GM19043 (cell line): ENCODE results near the gene AMACR.

Source experiments
- ATAC-seq: cut with Tn5 transposase; IDR thresholded peaks from one replicate; pipeline ENCODE4 v1.9.1; 2021; ENCODE audit warnings: low read depth; ENCODE audit not compliant: unreplicated experiment

The AMACR gene

DNA sequence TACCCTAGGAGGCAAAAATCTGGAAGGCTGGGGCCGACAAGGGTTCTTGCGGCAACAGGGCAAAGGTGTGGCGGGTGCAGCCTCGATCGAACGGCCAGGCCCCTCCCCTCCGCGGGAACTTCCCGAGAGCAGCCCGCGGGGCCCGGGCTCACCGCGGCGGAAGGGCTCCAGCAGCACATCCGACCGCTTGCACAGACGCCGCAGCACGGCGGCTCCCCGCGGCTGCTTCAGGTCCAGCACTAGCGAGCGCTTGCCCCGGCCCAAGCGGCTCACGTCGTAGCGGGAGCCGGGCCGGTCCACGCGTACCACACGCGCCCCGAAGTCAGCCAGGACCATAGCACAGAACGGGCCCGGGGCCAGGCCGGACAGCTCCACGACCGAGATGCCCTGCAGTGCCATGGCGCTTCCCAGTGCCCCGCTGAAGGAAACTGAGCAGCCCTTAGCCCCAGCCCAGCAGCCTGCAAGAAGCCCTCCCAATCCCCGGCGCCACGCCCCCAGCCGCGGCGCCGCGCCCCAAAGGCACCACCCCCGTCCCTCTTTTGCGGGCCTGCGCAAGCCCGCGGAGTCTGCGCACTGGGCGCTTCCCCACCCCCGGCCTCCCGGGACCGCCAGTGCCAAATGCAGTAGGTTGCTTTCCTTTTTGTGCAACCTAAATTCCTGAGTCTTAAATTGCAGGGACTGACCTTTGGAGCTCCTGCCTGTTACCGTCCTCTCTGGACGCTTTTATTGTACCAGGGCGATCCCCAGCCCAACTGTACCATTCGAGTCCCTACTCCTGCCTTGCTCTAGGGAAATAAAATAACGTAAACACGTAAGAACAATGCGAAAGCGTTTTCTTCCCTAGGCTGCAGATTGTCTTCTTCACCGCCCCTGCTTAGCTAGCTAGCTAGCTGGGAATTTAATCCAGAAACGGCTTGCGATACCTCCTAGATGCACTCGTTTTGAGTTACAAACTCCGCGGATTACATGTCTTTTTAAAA, at the start of gene AMACR:
TSS of gene AMACR (minus strand) at position 430 of the 980 bp plus-strand sequence. CDS start at position 399, 31 bp downstream.
- ATAC-seq: peak; percentile 88

DNA sequence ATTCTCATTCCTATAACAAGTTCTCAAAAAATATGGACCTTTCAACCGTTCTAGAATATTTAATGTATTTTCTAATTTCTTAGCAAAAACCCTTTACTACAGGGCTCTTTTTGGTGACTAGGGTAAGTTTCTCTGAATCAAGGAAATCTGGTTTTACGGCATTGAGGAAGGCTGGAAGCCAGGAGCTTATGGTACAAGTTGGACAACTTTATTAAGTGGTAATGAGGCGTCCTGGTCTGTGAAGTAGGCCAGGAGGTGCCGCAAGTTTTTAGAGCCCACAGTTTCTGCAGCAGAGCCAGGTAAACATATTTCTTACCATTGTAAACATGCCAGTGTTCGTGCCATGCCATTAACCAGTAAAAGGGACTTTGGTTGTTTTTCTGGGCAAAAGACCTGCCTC, 49.7 kb upstream of the AMACR start:
- no peak for ATAC-seq

DNA sequence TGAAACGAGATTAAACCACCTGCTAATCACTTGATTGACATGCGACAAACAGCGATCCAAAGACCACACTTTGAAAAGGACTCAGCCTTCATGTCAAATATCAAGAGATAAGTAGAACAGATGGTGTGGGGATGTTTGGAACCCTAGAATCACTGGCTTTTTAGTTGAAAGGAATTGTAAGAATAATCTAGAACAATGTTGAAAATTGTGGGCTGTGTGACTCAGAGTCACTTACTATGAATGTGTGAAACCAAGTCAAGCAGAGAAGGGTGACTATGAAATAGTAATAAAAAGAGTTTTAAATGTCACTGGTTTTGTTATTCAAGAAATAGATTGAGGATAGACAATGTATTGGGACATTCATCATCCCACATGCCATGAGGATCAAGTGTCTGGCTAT, 49.3 kb upstream of the AMACR start:
- no peak for ATAC-seq

DNA sequence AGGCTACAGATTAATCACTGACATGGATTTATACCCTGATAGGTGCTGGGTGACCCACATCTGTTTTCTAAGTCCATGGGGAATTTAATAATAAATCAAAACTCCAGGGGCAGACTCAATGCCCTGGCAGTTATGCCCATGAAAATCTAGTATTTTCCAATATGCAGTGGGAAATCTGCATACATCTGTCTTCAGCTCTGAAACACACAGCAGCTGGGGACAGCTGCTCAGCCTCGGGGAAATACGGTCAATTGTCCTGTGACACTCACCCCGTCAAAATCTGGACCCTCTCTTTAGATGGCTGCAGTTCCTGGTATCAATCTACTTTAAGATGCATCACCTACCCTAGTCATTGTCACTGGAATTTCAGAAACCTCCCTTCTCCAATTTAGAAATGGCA, 47.8 kb upstream of the AMACR start:
- no peak for ATAC-seq

DNA sequence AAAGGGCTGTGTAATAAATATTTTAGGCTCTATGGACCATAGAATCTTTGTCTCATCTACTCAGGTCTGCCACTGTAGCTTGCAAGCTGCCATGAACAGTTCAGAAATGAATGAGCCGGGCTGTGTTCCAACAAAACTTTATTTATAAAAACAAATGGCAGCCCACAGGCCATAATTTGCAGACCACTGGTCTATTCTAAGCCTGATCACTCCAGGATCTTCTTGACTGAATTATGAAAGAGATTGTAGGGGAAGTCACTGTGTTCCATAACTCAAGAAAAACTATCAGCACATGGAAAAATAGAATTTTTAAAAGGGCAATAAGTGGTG, 46.5 kb upstream of the AMACR start:
- no peak for ATAC-seq

DNA sequence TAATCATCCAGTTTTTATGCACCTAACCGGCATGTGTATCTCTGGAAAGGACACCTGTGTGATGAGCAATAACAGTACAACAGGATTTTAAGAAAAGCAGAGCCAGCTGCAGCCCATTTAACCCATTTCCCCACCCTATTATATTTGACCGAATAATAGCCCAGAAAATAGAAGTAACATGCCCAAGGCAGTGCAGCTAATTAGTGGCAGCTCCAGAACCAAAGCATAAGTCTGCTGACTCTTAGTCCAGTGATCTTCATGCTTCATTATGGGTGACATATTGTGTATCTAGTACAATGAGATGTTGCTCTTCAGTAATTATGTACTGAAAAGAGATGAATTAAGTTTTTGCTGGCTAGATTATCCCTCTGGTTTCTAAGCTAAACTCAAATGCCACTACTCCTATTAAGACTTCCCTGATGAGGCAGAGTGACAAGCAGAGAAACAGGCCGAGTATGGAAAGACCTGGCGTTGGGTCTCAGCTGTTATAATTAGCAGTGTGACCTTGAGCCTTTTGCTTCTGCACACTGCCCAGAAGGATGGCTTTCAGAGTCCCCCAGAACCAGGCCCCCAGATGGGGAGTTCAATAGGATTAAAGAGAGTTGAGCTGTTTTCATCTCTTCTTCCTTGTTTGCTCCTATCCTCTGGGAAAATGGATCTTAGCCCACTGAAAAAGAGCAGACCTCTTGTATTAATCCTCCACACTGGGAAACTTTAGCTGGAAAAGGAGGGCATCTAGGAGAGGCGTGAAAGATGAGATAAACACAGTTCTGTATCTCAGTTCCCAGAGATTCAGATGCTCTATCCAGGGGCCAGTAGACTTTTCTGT, 45.9 kb upstream of the AMACR start:
- ATAC-seq: no peak

DNA sequence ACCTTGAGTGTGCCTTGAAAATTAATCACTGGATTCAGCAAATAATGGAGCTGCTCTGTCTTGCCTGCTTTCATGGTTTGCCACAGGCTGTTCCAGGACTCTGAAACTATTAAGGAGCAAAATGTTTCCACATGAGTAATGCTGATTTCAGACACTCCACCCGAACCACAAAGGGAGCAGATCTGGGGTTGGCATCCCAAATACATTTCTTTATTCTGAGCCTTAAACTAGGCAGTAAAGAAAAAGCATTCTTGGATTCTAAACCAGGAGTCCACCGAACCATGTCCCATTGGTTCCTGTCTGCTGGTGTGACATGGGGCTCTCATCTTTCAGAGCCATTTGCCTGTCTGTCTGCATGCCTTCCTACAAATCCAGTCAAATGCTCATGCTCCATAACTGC, 45.3 kb upstream of the AMACR start:
- ATAC-seq: no peak

DNA sequence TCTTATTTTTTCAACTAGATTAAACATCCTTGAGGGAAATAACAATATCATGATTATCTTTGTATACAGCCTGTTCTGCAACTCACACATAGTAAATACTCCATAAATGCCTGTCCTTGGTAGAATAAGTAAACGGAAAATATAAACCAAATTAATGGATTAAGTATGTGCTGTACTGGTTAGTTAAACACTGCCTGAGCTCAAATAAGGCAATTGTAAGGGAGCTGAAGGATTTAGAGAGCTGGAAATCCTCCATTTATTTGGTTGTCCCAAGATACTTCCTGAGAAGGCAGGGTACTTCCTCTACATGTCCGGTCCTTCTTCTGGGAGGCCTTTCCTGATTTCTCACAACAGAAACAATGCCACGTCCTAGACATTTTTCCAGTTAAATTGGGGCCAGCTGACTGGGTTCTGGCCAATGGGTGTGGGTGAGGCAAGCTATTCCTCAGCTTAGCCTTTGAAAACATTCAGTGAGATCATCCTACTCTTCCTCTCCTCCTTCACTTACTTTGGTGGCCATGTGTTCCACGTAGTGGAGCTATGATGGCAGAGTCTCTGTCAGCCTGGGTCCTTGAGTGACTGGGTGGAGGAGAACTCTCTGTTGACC, 43.6 kb upstream of the AMACR start:
- no peak for ATAC-seq

DNA sequence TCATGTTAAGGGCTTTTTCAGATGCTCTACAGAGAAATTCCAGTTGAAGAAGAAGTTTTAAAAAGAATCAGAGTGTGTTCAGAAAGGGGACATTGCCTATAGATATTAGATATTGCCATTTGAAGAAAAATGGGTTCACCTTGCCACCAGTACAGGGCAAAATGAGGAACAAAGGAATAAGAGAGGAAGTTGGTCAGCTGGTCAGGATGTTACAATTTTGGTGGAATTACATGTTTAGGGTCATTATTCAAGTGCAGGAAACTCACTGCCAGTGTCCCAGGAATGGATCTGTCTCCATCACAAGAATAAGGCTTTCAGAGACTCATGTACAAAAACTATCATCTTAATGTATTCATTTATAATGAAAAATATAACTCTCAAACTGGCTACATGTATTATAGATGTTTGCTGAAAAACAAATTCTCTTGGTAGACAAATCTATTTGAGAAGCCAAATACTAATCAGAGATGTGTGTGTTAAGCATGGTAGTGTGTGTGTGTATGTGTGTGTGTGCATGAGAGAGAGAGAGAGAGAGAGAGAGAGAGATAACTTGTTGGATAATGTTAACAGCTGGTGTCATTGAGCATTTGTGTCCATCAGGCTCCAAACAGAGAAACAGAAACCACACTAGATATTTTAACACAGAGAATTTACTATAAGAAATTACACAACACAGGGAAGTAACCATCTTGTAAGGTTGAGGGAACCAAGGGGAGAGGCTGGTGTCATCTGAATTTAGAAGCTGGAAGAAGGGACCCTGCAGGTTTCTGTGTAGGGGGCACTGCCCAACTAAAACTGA, 40.1 kb upstream of the AMACR start:
- ATAC-seq: no peak

DNA sequence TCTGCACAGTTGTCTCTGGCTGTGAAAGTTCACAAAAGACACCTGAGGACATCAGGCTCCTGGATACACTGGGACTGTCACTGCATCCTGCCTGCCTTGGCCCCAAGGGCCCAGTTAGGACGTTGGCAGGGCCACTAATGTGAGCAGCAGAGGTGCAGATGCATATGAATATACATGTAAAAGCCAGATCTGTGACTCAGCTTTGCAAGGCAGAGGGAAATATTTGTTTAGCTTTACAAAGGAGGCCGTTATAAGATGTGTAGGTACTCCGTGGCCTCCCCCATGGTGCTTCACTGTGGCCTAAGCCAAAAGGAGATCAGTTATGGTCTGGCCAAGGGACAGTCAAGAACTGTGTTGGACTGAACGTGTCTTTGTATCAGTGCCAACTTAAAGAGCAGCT, 39.3 kb upstream of the AMACR start:
- no peak for ATAC-seq

DNA sequence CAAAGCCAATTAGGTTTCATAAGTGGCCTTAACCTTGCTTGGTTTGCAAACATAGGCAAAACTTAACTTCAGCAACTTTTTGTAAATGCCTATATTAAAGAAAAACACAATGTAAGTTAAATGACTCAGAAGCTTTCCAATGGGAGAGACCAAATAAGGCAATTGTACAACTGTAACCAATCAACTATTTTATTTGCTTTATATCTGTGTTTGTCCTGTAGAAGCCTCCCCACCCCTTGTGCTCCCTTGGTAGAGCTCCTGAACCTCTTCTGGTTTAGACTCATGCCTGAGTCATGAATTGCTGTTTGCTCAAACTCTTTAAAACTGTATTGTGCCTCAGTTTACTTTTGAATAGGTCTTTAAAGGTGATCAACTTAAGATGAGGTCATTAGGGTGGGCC, 38.1 kb upstream of the AMACR start:
- ATAC-seq: no peak

DNA sequence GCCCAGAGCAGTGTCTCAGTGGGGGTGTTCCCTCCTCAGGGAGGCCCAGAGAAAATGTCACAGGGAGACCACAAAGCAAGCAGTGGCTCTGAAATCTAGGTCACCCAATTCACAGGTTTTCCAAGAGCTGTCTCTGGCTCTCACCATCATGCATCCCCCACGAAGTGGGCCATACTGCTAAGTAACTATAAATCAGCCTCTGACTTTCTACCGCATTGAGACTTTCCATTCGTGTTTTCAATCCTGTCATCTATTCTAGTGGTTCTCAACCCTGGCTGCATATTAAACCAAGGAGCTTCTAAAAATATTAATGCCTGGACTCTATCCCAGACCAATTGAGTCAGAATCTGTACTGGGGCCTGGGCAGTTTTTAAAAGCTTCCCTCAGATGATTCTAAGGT, 37.2 kb upstream of the AMACR start:
- no peak for ATAC-seq

DNA sequence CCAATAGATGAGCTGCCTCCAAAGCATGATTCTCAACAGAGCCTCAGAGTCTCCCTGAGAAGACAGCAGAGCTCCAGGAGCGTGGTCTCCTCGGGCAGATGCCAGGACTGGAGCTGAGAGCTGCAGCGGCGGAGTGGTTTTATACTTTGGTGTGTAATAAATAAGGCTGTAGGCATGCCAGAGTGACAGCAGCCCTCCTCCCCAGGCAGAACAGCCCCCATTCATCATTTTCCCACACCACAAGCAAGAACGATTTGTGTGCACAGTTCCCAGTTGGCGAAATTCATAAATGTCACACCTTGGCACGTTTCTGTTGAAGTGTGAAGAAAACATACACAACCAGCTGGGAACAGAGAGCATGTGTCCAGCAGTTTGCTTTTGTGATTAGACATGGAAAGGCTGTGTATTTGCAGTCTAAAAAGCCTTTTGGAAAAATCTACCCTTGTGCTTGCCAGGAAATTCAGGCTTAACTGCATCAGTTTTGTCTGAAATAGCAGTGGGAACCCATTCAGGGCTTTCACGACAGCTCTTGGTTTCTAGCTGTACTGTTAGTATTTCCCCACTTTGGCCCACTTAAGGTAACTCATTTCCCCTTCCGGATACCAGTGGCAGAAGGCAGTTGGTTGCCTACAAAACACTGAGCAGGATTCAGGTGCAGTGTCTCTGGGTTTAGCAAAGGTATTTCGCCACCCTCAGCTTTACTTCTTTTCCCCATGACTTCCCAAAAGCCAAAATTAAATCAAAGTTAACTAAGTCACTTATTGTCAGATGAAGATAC, 35.4 kb upstream of the AMACR start, which contains the start of gene C1QTNF3:
TSS of gene C1QTNF3 (minus strand) at position 115 of the 778 bp plus-strand sequence. CDS start at position 27, 88 bp downstream.
- no peak for ATAC-seq

DNA sequence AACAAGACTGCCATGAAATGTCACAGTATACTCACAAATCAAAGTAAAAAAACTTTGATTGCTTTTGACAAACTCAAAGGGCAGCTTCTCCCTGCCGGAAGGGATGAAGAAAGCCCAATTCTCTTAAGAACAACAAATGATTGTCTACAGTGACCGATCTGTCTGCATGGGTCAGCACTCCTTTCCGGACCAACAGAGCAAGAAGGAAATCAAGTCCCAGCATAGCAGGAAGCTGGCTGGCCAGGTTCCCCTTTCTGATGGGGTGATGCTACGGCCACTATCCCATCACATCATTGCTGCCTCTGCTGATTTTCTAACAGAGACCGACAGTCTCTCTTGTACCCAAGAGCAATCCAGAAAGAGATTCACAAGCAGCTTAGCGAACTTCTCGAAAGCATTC, 34.5 kb upstream of the AMACR start:
- no peak for ATAC-seq

DNA sequence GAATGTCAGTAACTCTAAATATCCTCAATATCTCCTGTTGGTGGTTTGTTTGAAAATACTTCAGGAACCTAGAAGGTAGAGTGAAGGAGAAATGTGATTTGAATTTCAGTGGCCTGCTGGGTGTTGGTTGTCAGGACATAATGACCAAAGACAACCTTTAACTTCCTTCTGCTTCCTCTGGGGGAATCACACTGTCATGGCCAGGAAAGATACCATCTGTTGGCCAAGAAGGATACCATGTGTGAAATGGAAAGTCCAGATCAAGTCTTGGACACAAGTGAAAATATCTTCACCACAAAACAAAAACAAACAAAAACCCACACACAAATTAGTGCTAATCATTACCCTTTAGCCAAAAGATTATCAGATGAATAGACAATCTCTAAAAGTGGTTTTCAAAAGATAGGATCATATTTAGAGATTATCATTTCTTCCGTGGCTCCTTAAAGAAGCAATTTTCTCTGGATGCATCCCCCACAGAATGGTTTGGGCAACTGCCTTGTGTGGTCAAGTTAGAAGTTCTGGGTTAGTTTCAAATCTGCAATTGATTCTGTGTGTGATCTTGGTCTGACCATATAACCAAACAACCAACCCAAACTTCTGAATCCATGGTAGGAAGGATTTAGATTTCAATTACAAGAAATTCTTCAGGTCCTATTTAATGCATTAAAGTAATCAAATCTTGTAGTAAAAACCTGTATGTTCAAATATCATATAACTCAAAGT, 33.6 kb upstream of the AMACR start:
- ATAC-seq: peak; percentile 50

DNA sequence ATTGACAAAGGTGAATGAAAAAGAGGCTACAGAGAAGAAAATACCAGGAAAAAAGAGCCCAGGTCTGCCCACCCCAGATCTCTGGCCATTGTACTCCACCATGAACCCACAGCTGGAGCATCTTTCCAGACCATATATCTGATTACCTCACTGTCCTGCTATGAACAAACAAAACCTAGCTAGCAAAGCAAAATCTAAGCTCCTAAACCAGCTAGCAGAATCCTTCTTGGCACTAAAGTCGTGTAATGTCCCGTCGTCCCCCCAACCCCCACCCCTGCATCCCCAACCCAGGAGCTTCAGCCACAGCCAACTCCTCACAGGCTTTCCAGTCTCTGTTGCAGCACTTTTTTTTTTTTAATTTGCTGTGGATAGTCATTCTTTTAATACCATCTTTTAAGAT, 32.6 kb upstream of the AMACR start:
- ATAC-seq: no peak

DNA sequence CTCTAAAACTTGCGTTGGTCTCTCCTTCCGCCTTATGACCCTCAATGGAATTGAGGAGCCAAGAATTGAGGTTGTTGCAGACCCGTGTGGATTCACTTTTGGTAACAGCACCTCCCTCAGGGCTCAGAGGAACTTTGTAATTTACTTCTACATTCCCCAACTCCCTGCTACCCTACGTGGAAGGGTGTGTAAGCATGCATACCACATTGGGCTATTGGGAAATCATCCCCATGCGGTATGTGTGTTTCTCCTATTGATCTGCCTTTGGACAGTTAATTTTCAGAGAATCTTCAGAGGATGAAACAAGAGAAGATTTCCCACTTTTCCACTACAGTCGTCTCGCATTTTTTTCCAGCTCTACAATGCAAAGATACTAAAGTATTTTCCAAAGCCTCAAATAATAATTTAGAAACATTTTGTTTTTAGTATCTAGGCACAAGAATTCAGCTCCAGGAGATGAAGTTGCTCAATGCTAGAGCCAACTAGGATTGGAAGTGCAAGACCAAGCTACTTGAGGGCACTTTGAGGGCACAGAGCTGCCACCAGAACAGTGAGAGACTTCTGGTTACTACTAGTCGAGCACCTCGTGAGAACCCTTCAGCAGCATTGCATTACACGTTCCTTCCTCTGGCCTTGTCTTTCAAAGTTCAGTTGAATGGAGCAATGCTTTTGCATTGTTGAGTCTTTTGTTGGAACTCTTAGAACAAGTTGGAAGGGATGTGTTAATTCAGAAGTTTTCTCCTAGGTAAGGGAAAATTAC, 31.7 kb upstream of the AMACR start:
- no peak for ATAC-seq

DNA sequence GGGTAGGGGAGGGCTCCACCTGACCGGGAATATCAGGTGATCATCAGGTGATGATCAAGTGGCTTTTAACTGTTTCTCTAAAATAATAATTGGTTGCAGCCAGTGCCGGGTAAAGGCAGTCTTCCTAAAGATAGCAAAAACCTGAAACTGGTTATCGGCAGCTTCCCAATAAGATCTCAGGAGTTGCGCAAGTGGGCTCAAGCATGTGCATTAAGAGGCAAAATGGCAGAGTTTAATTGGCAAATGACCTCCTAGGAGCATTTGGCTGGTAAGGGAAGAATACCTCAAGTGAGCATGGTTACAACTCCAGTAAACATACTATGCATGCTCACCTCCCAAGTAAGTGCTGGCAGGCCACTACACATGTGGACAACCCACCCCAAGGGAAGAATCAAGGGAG, 31.0 kb upstream of the AMACR start:
- ATAC-seq: no peak
